Astrocyte (in vitro differentiated cells and primary cell): Measurements from ENCODE around the gene DIAPH2. TPM values are rescaled to one million over a fixed set of nuclear protein-coding genes. Genes with fewer than 3 reads are reported as not detected.

Experiments used
- DNase-seq: peaks from one replicate; pipeline ENCODE4 v3.0.0-alpha.2; 2010; ENCODE audit warnings: low read depth
- FAIRE-seq: peaks from 2 replicates; lab custom pipeline; 2011; peaks lifted over from hg19 to GRCh38; lab: Jason Lieb, UNC
- H2AFZ ChIP-seq: 2 replicates; pipeline ENCODE4 v1.6.0; 2012; ENCODE audit warnings: low read depth, low read length, inconsistent platforms
- H3K27ac ChIP-seq: 2 replicates; pipeline ENCODE4 v1.5.1; 2011; ENCODE audit warnings: low read depth, low read length, inconsistent platforms
- H3K27me3 ChIP-seq: 2 replicates; pipeline ENCODE4 v1.6.0; 2011; ENCODE audit warnings: low read length, inconsistent platforms; ENCODE audit not compliant: insufficient read depth
- H3K36me3 ChIP-seq: 2 replicates; pipeline ENCODE4 v1.5.1; 2011; ENCODE audit warnings: low read length, inconsistent platforms; ENCODE audit not compliant: insufficient read depth
- H3K4me1 ChIP-seq: 2 replicates; pipeline ENCODE4 v1.5.1; 2011; ENCODE audit warnings: low read length, inconsistent platforms; ENCODE audit not compliant: insufficient read depth
- H3K4me2 ChIP-seq: 2 replicates; pipeline ENCODE4 v1.6.0; 2012; ENCODE audit warnings: low read length, inconsistent platforms
- H3K4me3 ChIP-seq: 2 replicates; pipeline ENCODE4 v1.5.1; 2011; ENCODE audit warnings: low read depth, mild to moderate bottlenecking, low read length, inconsistent platforms; ENCODE audit not compliant: insufficient read depth
- H3K79me2 ChIP-seq: 2 replicates; pipeline ENCODE4 v1.6.0; 2012; ENCODE audit warnings: mild to moderate bottlenecking, low read length, inconsistent platforms; ENCODE audit not compliant: insufficient read depth
- H3K9ac ChIP-seq: 2 replicates; pipeline ENCODE4 v1.6.0; 2012; ENCODE audit warnings: mild to moderate bottlenecking, low read length, inconsistent platforms
- H3K9me3 ChIP-seq: 2 replicates; pipeline ENCODE4 v1.5.1; 2012; ENCODE audit warnings: low read depth, mild to moderate bottlenecking, low read length, inconsistent platforms; ENCODE audit not compliant: insufficient read depth
- H4K20me1 ChIP-seq: 2 replicates; pipeline ENCODE4 v1.6.0; 2012; ENCODE audit warnings: low read length, inconsistent platforms; ENCODE audit not compliant: insufficient read depth
- H3K27ac Mint-ChIP-seq: one replicate; pipeline ENCODE4 v1.8.0; 2021; ENCODE audit warnings: mild to moderate bottlenecking, mixed read lengths; ENCODE audit not compliant: unreplicated experiment
- H3K27me3 Mint-ChIP-seq: one replicate; pipeline ENCODE4 v1.8.0; 2021; ENCODE audit warnings: low read depth, mixed read lengths; ENCODE audit not compliant: unreplicated experiment
- H3K36me3 Mint-ChIP-seq: one replicate; pipeline ENCODE4 v1.8.0; 2021; ENCODE audit warnings: low read depth, mixed read lengths; ENCODE audit not compliant: unreplicated experiment
- H3K4me1 Mint-ChIP-seq: one replicate; pipeline ENCODE4 v1.8.0; 2021; ENCODE audit warnings: low read depth, mixed read lengths; ENCODE audit not compliant: unreplicated experiment
- H3K4me3 Mint-ChIP-seq: one replicate; pipeline ENCODE4 v1.8.0; 2021; ENCODE audit warnings: mild to moderate bottlenecking, moderate library complexity, mixed read lengths; ENCODE audit not compliant: unreplicated experiment
- H3K9me3 Mint-ChIP-seq: one replicate; pipeline ENCODE4 v1.8.0; 2021; ENCODE audit warnings: mild to moderate bottlenecking, mixed read lengths; ENCODE audit not compliant: unreplicated experiment
- EZH2 ChIP-seq: IDR thresholded peaks from 2 replicates; pipeline ENCODE4 v1.6.1; 2012; ENCODE audit warnings: mild to moderate bottlenecking, low read length, inconsistent platforms; ENCODE audit not compliant: insufficient read depth
- total RNA-seq: library from RNA; stranded (reverse); gene quantifications from 2 replicates; pipeline ENCODE4 v1.2.1, GENCODE V29; 2021
- TF ChIP-seq, protein P1 (sequence below): IDR thresholded peaks from 2 replicates; pipeline ENCODE4 v1.5.1; 2011; ENCODE audit warnings: low read depth, mild to moderate bottlenecking, inconsistent platforms, low read length, moderate library complexity; ENCODE audit not compliant: insufficient read depth

Gene DIAPH2
- total RNA-seq, 1 donor from 2014 or later = 9.8 TPM

GRCh38 chrX:97400492-97400891 lies 715.9 kb downstream of the DIAPH2 start:
- Histone ChIP-seq H3K9me3 (no peaks in the 10 kb centered on the region), H3K4me2 (no peak overlapping the region), H4K20me1 (no peaks in the 10 kb centered on the region), H3K27ac (no peak overlapping the region), H3K36me3 (no peaks in the 10 kb centered on the region), H3K79me2 (no peaks in the 10 kb centered on the region), H3K4me1 (peaks cover 3% of the 10 kb centered on the region), H3K9ac (no peak overlapping the region), H3K27me3 (no peaks in the 10 kb centered on the region), H3K4me3 (no peak overlapping the region), H2AFZ (no peak overlapping the region)
- peak; percentile 94 for FAIRE-seq
- TF ChIP-seq, protein P1, sequence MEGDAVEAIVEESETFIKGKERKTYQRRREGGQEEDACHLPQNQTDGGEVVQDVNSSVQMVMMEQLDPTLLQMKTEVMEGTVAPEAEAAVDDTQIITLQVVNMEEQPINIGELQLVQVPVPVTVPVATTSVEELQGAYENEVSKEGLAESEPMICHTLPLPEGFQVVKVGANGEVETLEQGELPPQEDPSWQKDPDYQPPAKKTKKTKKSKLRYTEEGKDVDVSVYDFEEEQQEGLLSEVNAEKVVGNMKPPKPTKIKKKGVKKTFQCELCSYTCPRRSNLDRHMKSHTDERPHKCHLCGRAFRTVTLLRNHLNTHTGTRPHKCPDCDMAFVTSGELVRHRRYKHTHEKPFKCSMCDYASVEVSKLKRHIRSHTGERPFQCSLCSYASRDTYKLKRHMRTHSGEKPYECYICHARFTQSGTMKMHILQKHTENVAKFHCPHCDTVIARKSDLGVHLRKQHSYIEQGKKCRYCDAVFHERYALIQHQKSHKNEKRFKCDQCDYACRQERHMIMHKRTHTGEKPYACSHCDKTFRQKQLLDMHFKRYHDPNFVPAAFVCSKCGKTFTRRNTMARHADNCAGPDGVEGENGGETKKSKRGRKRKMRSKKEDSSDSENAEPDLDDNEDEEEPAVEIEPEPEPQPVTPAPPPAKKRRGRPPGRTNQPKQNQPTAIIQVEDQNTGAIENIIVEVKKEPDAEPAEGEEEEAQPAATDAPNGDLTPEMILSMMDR = no peak
- no peak for TF ChIP-seq EZH2
- Mint-ChIP-seq H3K27me3 (no peaks in the 10 kb centered on the region), H3K4me1 (peaks cover 34% of the 10 kb centered on the region), H3K36me3 (no peaks in the 10 kb centered on the region), H3K27ac (peak overlapping the region; percentile 27), H3K9me3 (peaks cover 2% of the 10 kb centered on the region), H3K4me3 (no peak overlapping the region)
- no peak for DNase-seq

DNA sequence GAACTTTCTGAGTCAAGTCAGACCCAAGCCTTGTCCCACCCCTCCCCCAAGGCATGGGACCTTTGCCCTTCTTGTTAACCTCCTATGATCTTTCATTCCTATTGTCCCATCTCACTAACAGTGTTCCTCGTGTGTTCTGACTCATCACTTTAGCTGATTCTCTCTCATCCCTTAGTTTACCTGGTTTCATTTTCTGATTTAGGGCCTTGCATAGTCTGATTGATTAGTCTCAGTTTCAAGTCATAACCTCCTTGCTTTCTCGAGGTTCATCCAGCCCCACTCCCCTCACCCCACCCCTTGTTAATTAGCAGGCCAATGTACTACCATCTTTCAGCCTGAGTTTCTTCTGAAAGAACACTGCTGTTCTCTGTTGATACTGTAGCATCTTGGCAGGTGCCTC lies 716.5 kb downstream of the DIAPH2 start:
- Mint-ChIP-seq H3K9me3 (peaks cover 2% of the 10 kb centered on the region), H3K4me1 (peaks cover 34% of the 10 kb centered on the region), H3K36me3 (no peaks in the 10 kb centered on the region), H3K27me3 (no peaks in the 10 kb centered on the region), H3K27ac (peak overlapping the region; percentile 92), H3K4me3 (no peak overlapping the region)
- Histone ChIP-seq H3K9me3 (no peaks in the 10 kb centered on the region), H3K36me3 (no peaks in the 10 kb centered on the region), H2AFZ (no peak overlapping the region), H3K27me3 (no peaks in the 10 kb centered on the region), H3K27ac (no peak overlapping the region), H4K20me1 (no peaks in the 10 kb centered on the region), H3K4me1 (peaks cover 3% of the 10 kb centered on the region), H3K79me2 (no peaks in the 10 kb centered on the region), H3K4me3 (no peak overlapping the region), H3K4me2 (no peak overlapping the region), H3K9ac (no peak overlapping the region)
- no peak for DNase-seq
- peak; percentile 32 for FAIRE-seq
- TF ChIP-seq EZH2 = no peak
- TF ChIP-seq, protein P1 = no peak

- Histone ChIP-seq H3K27me3 (no peaks in the 10 kb centered on the region), H4K20me1 (no peaks in the 10 kb centered on the region), H3K4me3 (no peak overlapping the region), H3K4me2 (no peak overlapping the region), H3K27ac (no peak overlapping the region), H3K9me3 (no peaks in the 10 kb centered on the region), H3K79me2 (no peaks in the 10 kb centered on the region), H2AFZ (no peak overlapping the region), H3K4me1 (peaks cover 3% of the 10 kb centered on the region), H3K36me3 (no peaks in the 10 kb centered on the region), H3K9ac (no peak overlapping the region)
- TF ChIP-seq, protein P1 = no peak
- no peak for TF ChIP-seq EZH2
- H3K27ac Mint-ChIP-seq = no peak overlapping the region
- FAIRE-seq (no peak), DNase-seq (no peak)
- peaks cover 2% of the 10 kb centered on the region for H3K9me3 Mint-ChIP-seq
- H3K4me1 Mint-ChIP-seq = peaks cover 34% of the 10 kb centered on the region
- no peak overlapping the region for H3K4me3 Mint-ChIP-seq
- H3K27me3 Mint-ChIP-seq = no peaks in the 10 kb centered on the region
- H3K36me3 Mint-ChIP-seq = no peaks in the 10 kb centered on the region
These were observed 717.0 kb downstream of the DIAPH2 start for GRCh38 chrX:97401586-97402136.
